Keratinocyte (primary cell): ENCODE measurements around the gene IGF1R. TPM values are rescaled to one million over a fixed set of nuclear protein-coding genes. Genes with fewer than 3 reads are reported as not detected.

ENCODE experiments used
- DNase-seq: peaks from one replicate; pipeline ENCODE4 v3.0.0-alpha.2; 2011; ENCODE audit warnings: low read depth, missing footprints, low spot score
- FAIRE-seq: peaks from 2 replicates; lab custom pipeline; 2011; peaks lifted over from hg19 to GRCh38; lab: Jason Lieb, UNC
- H2AFZ ChIP-seq: 2 replicates; pipeline ENCODE4 v1.6.0; 2012; ENCODE audit warnings: low read length, control low read depth, inconsistent platforms; ENCODE audit not compliant: control insufficient read depth
- H3K27ac ChIP-seq: 2 replicates; pipeline ENCODE4 v1.5.1; 2011; ENCODE audit warnings: low read length; ENCODE audit not compliant: control insufficient read depth, insufficient read depth
- H3K27me3 ChIP-seq: 3 replicates; pipeline ENCODE4 v1.6.0; 2011; ENCODE audit warnings: low read length; ENCODE audit not compliant: control insufficient read depth, insufficient read depth; ENCODE audit errors: extremely low read depth
- H3K36me3 ChIP-seq, 2 experiments: 2 replicates in 1 of 2; 3 replicates in 1 of 2; pipeline ENCODE4 v1.5.1; 2011; ENCODE audit warnings: low read length in 2 of 2, mild to moderate bottlenecking in 1 of 2; ENCODE audit not compliant: control insufficient read depth in 2 of 2, insufficient read depth in 2 of 2; ENCODE audit errors: extremely low read depth in 1 of 2
- H3K4me1 ChIP-seq: 3 replicates; pipeline ENCODE4 v1.5.1; 2011; ENCODE audit warnings: low read length; ENCODE audit not compliant: control insufficient read depth, insufficient read depth; ENCODE audit errors: extremely low read depth
- H3K4me2 ChIP-seq: 3 replicates; pipeline ENCODE4 v1.6.0; 2011; ENCODE audit warnings: low read depth, low read length; ENCODE audit not compliant: control insufficient read depth, insufficient read depth; ENCODE audit errors: extremely low read depth
- H3K4me3 ChIP-seq, 3 experiments: fragments of 200-600 bp in 1 of 3; sonication (generic) in 1 of 3; 2 replicates in 2 of 3; 3 replicates in 1 of 3; pipeline ENCODE4 v1.5.1; 2011 to 2016; ENCODE audit warnings: low read length in 3 of 3, mild to moderate bottlenecking in 3 of 3, control low read depth in 2 of 3, inconsistent platforms in 1 of 3, low read depth in 1 of 3, mixed read lengths in 1 of 3, mixed run types in 1 of 3, moderate library complexity in 1 of 3; ENCODE audit not compliant: control insufficient read depth in 2 of 3, insufficient read depth in 2 of 3; ENCODE audit errors: extremely low read depth in 1 of 3
- H3K79me2 ChIP-seq: 2 replicates; pipeline ENCODE4 v1.6.0; 2012; ENCODE audit warnings: low read length; ENCODE audit not compliant: control insufficient read depth, insufficient read depth
- H3K9ac ChIP-seq: 3 replicates; pipeline ENCODE4 v1.6.0; 2011; ENCODE audit warnings: low read length; ENCODE audit not compliant: control insufficient read depth, insufficient read depth; ENCODE audit errors: extremely low read depth
- H3K9me1 ChIP-seq: 3 replicates; pipeline ENCODE4 v1.6.0; 2011; ENCODE audit warnings: low read length; ENCODE audit not compliant: control insufficient read depth, insufficient read depth; ENCODE audit errors: extremely low read depth
- H3K9me3 ChIP-seq: 2 replicates; pipeline ENCODE4 v1.5.1; 2012; ENCODE audit warnings: low read depth, low read length; ENCODE audit not compliant: control insufficient read depth
- H4K20me1 ChIP-seq: 3 replicates; pipeline ENCODE4 v1.6.0; 2011; ENCODE audit warnings: low read length; ENCODE audit not compliant: control insufficient read depth, insufficient read depth; ENCODE audit errors: extremely low read depth
- EZH2 ChIP-seq: IDR thresholded peaks from one replicate; pipeline ENCODE4 v1.6.1; 2012; ENCODE audit warnings: inconsistent platforms, mild to moderate bottlenecking, low read length, moderate library complexity
- dilution Hi-C: fragments of 300-500 bp; cut with MboI; formaldehyde crosslinking; loops from one replicate; pipeline ENCODE4 v1.7.0; 2020; ENCODE audit warnings: low sequenced_read_pairs; ENCODE audit not compliant: extremely low pct_ligation_motif_present
- polyA plus RNA-seq, 5 experiments: library from polyadenylated mRNA; depleted of rRNA in 3 of 5; stranded (reverse) in 3 of 5; stranded (forward) in 1 of 5; unstranded in 1 of 5; fragments of >200 nt; gene quantifications; 1 replicate in 1 of 5; 2 replicates in 3 of 5; 3 replicates in 1 of 5; pipeline versions ENCODE4 v1.2.1 to v1.2.3, GENCODE V29; 2011 to 2012; ENCODE audit warnings: missing spikeins in 2 of 5, low read depth in 1 of 5, low replicate concordance in 1 of 5
- TF ChIP-seq, protein P1 (sequence below), 3 experiments: IDR thresholded peaks in 1 of 3; conservative IDR thresholded peaks in 1 of 3; optimal IDR thresholded peaks in 1 of 3; 2 replicates in 2 of 3; 3 replicates in 1 of 3; pipeline versions ENCODE3 to v1.5.1; 2011; ENCODE audit warnings: low read length in 3 of 3, mild to moderate bottlenecking in 3 of 3, moderate library complexity in 2 of 3, control low read depth in 1 of 3, inconsistent platforms in 1 of 3; ENCODE audit not compliant: insufficient read depth in 2 of 3; ENCODE audit errors: extremely low read depth in 1 of 3

Gene IGF1R
- polyA plus RNA-seq, 1 donor (not counting 4 experiments of a cell fraction or from before 2014, with no cell fraction given): 14.5 TPM

DNA sequence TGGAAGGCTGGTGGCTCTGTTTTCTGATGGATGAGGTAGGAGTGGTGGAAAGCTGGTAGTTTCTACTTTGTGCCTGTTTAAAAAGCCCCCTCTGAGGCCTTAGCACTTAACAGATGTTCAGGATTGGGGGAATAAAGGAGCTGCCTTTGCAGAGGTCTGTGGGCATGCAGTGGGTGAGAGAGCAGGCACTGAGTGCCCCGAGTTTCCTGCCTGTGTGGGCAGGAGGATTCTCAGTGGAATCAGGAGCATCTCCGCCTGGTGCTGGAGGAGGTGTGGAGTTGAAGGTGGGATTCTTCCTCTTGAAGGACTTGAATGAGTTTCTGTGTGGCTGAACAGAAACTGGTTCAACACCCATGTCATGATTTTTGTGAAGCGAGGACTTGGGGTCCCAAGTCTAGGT, 74.3 kb downstream of the IGF1R start:
- Histone ChIP-seq H3K79me2 (peaks cover 88% of the 10 kb centered on the region), H3K4me1 (peaks cover 22% of the 10 kb centered on the region), H3K9me1 (peaks cover 2% of the 10 kb centered on the region), H2AFZ (no peak overlapping the region), H3K9me3 (no peaks in the 10 kb centered on the region), H3K4me3 (no peak overlapping the region), H3K27ac (no peak overlapping the region), H3K9ac (no peak overlapping the region), H3K27me3 (no peaks in the 10 kb centered on the region), H4K20me1 (peaks cover 9% of the 10 kb centered on the region), H3K36me3 (peaks cover 0 to 4% of the 10 kb centered on the region in 2 experiments), H3K4me2 (no peak overlapping the region)
- TF ChIP-seq, protein P1, sequence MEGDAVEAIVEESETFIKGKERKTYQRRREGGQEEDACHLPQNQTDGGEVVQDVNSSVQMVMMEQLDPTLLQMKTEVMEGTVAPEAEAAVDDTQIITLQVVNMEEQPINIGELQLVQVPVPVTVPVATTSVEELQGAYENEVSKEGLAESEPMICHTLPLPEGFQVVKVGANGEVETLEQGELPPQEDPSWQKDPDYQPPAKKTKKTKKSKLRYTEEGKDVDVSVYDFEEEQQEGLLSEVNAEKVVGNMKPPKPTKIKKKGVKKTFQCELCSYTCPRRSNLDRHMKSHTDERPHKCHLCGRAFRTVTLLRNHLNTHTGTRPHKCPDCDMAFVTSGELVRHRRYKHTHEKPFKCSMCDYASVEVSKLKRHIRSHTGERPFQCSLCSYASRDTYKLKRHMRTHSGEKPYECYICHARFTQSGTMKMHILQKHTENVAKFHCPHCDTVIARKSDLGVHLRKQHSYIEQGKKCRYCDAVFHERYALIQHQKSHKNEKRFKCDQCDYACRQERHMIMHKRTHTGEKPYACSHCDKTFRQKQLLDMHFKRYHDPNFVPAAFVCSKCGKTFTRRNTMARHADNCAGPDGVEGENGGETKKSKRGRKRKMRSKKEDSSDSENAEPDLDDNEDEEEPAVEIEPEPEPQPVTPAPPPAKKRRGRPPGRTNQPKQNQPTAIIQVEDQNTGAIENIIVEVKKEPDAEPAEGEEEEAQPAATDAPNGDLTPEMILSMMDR (optimal IDR thresholded peaks at IDR 0.05 in 1 of 3, IDR thresholded peaks at IDR 0.05 in 1 of 3, conservative IDR thresholded peaks at IDR 0.05 in 1 of 3; ENCODE audit: extremely low read depth in 1 of 3, insufficient read depth in 2 of 3, low read length in 3 of 3): no peak
- TF ChIP-seq EZH2: no peak
- dilution Hi-C loops: no loop called here
- FAIRE-seq (no peak), DNase-seq (no peak)

DNA sequence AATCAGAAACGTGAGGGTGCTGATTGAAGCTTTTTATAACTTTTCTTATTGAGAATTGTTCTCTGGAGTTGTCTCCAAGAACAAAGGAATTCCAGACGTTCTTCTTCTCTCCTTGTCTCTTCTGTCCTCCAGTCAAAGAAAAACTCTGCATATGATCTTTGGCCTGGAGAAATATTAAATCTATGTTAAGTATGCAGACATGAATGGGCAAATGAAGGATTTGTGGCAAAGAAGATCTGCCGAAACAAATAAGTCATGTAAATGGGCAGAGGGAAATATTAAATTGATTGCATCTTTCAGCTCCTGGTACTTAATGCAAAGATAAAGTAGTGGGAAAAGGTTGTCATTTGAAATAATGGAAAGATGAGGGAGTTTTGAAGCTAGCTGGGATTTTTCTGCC, 74.9 kb downstream of the IGF1R start:
- Histone ChIP-seq H3K79me2 (peaks cover 84% of the 10 kb centered on the region), H4K20me1 (peaks cover 7% of the 10 kb centered on the region), H3K36me3 (peaks cover 0 to 4% of the 10 kb centered on the region in 2 experiments), H3K9ac (no peak overlapping the region), H3K4me3 (no peak overlapping the region), H3K4me1 (peaks cover 28% of the 10 kb centered on the region), H2AFZ (no peak overlapping the region), H3K9me3 (no peaks in the 10 kb centered on the region), H3K27ac (no peak overlapping the region), H3K9me1 (no peaks in the 10 kb centered on the region), H3K27me3 (no peaks in the 10 kb centered on the region), H3K4me2 (no peak overlapping the region)
- no peak for TF ChIP-seq EZH2
- TF ChIP-seq, protein P1 (optimal IDR thresholded peaks at IDR 0.05 in 1 of 3, IDR thresholded peaks at IDR 0.05 in 1 of 3, conservative IDR thresholded peaks at IDR 0.05 in 1 of 3; ENCODE audit: extremely low read depth in 1 of 3, insufficient read depth in 2 of 3, low read length in 3 of 3): no peak
- dilution Hi-C loops: no loop called here
- DNase-seq (no peak), FAIRE-seq (no peak)
